ENCODE data around the gene OVCH1.
"Not testable (repeated sequence)": the region's sequence is repeated elsewhere in the genome, so short reads cannot be mapped to it uniquely, and the experiment has no call there.

Gene OVCH1

DNA sequence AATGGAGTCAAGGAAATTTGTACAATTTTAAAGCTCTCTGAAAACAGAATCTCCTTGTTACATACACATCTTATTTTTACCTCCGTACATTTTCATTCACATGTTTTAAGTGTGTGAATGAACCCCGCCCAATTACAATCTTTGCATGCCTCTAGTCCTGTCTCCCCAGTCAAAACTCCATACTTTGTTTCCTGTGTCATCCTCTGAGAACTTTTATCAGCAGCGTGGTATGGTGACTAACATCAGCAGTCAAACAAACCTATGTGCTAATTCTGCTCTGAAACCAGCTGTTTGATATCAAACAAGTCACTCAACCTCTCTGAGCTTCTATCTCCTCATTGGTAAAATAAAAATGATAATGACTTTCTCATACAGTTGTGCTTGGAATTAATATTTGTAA lies 100.7 kb downstream of the OVCH1 start:
- DNase-seq = no peak

GRCh38 chr12:29395356-29395755 lies 102.1 kb downstream of the OVCH1 start:
- no peak for DNase-seq

DNA sequence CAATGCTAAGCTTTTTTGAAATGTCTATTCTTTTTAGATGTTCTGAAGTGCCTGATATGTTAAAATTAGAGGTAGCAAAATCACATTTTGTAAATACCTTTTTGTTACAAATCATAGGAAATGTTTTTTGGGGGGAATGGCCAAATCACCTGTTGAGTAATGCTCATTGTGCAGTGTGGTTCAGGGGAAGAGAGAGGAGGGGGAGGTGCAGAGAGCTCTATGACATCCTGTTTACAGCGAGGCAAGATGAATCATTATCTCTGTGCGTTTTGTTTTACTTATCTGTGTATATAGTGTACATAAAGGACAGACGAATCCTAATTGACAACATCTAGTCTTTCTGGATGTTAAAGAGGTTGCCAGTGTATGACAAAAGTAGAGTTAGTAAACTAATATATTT lies 107.1 kb downstream of the OVCH1 start:
- DNase-seq = not testable (repeated sequence)

GRCh38 chr12:29389295-29389919 lies 108.1 kb downstream of the OVCH1 start:
- no peak for DNase-seq

- not testable (repeated sequence) for DNase-seq
These were observed 111.3 kb downstream of the OVCH1 start for GRCh38 chr12:29386084-29386680.

DNA sequence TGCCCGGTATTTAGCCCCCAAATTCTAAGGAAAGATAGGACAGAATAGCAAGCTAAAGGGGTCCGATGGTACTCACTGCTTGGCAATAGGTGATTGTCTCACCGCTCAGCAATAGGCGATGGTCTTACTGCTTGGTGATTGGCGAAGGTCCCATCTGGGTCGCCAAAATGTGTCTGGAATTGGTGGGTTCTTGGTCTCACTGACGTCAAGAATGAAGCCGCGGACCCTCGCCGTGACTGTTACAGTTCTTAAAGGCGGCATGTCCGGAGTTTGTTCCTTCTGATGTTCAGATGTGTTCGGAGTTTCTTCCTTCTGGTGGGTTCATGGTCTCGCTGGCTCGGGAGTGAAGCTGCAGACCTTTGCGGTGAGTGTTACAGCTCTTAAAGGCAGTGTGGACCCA lies 112.3 kb downstream of the OVCH1 start:
- not testable (repeated sequence) for DNase-seq

- DNase-seq = no peak
These were observed 115.2 kb downstream of the OVCH1 start for GRCh38 chr12:29382251-29382650.

DNA sequence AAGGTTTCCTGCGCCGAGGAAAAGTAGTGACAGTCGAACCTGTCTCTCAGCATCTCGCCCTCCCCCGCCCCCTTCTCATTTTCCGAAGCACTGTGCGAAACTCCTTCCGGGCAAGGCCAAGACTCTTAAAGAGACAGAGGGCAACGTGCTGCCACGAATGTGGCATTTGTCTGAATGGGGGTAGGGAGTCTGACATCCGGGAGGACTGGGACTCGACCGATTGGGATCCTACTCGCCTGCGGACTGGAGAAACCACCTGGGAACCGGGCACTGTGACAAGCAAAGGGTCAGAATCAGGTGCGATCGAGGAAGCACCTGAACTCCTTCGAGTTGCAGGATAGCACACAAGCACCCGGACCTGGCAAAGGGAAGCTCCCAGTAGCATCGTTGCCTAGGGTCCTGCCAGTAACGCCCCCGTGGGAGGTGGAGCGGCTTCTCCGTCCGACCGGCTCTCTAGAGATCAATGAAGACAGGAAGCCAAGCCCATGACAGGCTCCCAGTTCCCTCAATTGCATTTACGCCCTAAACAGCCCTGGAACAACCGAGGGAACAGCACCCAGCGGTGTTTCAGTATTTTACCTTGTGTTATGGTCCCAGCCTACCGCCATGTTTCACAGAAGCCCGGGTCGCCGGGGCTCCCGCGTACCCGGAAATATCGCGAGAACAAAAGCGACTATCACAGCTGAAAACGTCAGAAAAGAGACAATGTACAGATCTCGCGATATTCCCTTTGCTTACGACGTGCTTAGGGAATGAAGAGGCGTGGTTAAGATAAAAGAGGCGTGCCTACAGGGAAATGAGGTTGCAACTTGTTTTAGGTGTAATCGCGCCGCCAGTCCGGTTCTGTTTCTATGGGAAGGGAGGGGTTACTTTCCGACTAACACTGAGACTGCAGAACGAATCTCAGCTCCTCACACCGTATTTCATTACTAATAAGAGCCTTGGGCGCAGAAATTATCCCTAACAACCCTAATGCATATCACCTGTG lies 116.7 kb downstream of the OVCH1 start, which contains the start of gene ERGIC2:
Gene ERGIC2, minus strand, starts transcription at position 637 of the 988 bp plus-strand sequence. CDS start 9,539 bp downstream, outside the sequence.
- peak; percentile 98 to 100 for DNase-seq
